Prostate gland (tissue), 2 donors: Measurements from ENCODE around the gene PIK3R6.

ENCODE experiments used
- CTCF ChIP-seq, 4 experiments: fragments of 200-600 bp in 2 of 4; fragments of 450-650 bp in 2 of 4; sonication (generic) in 2 of 4; IDR thresholded peaks; 1 replicate in 3 of 4; 2 replicates in 1 of 4; pipeline ENCODE4 v1.5.1; 2016 to 2019; ENCODE audit warnings: antibody characterized with exemption in 4 of 4, mild to moderate bottlenecking in 2 of 4, moderate library complexity in 2 of 4
- POLR2A ChIP-seq: fragments of 450-650 bp; IDR thresholded peaks from one replicate; pipeline ENCODE4 v1.6.1; 2016; ENCODE audit warnings: antibody characterized with exemption, mild to moderate bottlenecking
- POLR2AphosphoS5 ChIP-seq: sonication (generic); formaldehyde crosslinking; IDR thresholded peaks from one replicate; pipeline ENCODE4 v1.6.1; 2017; ENCODE audit warnings: antibody characterized with exemption

GRCh38 chr17:8870406-8871040 is 3.0 kb upstream of the PIK3R6 start:
- TF ChIP-seq CTCF (IDR thresholded peaks at IDR 0.05) (no peak), POLR2AphosphoS5 (no peak), POLR2A (no peak)
